SH-SY5Y (cell line): ENCODE data around the gene SEPTIN2.

ENCODE experiments used
- GATA2 ChIP-seq: IDR thresholded peaks from 2 replicates; pipeline ENCODE4 v1.6.1; 2011; ENCODE audit warnings: mild to moderate bottlenecking, low read depth, low read length
- GATA3 ChIP-seq: IDR thresholded peaks from 2 replicates; pipeline ENCODE4 v1.6.1; 2011; ENCODE audit warnings: low read depth, mild to moderate bottlenecking, low read length, moderate library complexity

DNA sequence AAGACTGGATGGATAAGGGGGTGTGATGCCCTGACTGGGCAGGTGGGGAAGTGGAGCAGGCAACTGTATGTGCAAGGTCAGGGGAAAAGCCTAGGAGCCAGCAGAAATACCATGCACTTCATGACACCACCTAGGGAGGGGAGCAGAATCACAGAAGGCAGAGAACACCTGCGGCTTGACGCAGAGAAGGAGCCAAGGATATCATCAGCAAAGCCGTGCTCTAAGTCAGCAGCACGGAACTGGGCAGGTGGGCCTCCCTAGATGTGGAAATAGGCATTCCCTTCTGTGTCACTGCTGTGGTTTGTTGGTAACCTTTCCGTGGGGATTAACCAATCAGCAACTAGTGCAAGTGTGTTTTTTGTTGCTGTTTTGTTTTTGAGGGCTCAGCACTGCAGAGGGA, 41.6 kb upstream of the SEPTIN2 start:
- TF ChIP-seq GATA2 (no peak), GATA3 (no peak)
